PFSK-1 (cell line): ENCODE results near the gene LEFTY2.

Experiments used
- FOXP2 ChIP-seq: optimal IDR thresholded peaks from 2 replicates; pipeline ENCODE3; 2011; ENCODE audit warnings: borderline replicate concordance, control low read depth, inconsistent platforms; ENCODE audit not compliant: insufficient read depth; ENCODE audit errors: extremely low read length, extremely low read depth
- POLR2AphosphoS5 ChIP-seq: IDR thresholded peaks from 2 replicates; pipeline ENCODE4 v1.6.1; 2012; ENCODE audit warnings: low read depth, mild to moderate bottlenecking, control low read depth, low read length, moderate library complexity
- SIN3A ChIP-seq: IDR thresholded peaks from 2 replicates; pipeline ENCODE4 v1.6.1; 2012; ENCODE audit warnings: mild to moderate bottlenecking, low read length, moderate library complexity, borderline replicate concordance; ENCODE audit not compliant: insufficient read depth
- TAF1 ChIP-seq: IDR thresholded peaks from 2 replicates; pipeline ENCODE4 v1.6.1; 2012; ENCODE audit warnings: low read length, control low read depth, borderline replicate concordance; ENCODE audit not compliant: insufficient read depth
- TF ChIP-seq, protein P1 (sequence below), 2 experiments: IDR thresholded peaks; 2 replicates each; pipeline versions ENCODE4 v1.6.1 to v1.8.0; 2011 to 2012; ENCODE audit warnings: low read depth in 2 of 2, low read length in 2 of 2, control low read depth in 1 of 2, inconsistent platforms in 1 of 2, mild to moderate bottlenecking in 1 of 2, moderate library complexity in 1 of 2; ENCODE audit not compliant: insufficient read depth in 1 of 2

The LEFTY2 gene

DNA sequence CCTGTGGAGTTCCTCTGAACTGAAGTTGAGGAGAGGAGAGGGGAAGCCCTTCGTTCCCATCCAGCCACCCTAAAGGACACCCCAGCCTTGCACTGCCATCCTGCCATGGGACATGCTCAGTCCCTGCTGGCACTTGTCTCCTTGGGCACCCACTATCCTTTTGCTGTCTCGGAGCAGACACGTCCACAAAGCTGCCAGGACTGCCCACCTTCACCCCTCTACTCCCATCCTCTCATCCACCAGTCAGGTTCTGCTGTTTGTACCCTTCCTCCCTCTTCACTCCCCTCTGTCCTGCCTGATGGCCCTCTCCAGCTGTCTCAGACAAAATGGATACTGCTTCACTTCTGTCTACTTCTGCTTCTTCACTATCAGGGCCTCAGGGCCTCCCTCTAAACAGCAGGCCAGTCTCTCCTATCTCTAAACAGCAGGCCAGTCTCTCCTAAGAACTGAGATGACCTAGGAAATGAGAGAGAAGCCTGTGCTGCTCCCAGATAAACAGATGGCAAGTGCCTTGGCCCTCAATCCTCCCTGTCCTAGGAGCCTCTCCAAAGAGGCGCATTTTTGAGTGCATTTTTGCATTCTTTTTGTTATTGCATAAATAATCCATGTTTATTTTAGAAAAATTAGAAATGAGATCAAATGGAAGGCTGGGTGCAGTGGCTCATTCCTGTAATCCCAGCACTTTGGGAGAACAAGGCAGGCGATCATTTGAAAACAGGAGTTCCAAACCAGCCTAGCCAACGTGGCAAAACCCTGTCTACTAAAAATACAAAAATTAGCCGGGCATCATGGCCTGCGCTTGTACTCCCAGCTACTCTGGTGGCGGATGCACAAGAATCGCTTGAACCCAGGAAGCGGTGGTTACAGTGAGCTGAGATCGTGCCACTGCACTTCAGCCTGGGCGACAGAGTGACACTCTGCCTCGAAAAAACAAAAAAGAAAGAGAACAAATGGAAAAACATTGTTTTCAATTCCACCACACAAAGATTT lies 12.5 kb downstream of the LEFTY2 start:
- TF ChIP-seq FOXP2 (no peak), SIN3A (no peak), POLR2AphosphoS5 (no peak), TAF1 (no peak)
- TF ChIP-seq, protein P1, sequence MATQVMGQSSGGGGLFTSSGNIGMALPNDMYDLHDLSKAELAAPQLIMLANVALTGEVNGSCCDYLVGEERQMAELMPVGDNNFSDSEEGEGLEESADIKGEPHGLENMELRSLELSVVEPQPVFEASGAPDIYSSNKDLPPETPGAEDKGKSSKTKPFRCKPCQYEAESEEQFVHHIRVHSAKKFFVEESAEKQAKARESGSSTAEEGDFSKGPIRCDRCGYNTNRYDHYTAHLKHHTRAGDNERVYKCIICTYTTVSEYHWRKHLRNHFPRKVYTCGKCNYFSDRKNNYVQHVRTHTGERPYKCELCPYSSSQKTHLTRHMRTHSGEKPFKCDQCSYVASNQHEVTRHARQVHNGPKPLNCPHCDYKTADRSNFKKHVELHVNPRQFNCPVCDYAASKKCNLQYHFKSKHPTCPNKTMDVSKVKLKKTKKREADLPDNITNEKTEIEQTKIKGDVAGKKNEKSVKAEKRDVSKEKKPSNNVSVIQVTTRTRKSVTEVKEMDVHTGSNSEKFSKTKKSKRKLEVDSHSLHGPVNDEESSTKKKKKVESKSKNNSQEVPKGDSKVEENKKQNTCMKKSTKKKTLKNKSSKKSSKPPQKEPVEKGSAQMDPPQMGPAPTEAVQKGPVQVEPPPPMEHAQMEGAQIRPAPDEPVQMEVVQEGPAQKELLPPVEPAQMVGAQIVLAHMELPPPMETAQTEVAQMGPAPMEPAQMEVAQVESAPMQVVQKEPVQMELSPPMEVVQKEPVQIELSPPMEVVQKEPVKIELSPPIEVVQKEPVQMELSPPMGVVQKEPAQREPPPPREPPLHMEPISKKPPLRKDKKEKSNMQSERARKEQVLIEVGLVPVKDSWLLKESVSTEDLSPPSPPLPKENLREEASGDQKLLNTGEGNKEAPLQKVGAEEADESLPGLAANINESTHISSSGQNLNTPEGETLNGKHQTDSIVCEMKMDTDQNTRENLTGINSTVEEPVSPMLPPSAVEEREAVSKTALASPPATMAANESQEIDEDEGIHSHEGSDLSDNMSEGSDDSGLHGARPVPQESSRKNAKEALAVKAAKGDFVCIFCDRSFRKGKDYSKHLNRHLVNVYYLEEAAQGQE (IDR thresholded peaks at IDR 0.05; ENCODE audit: insufficient read depth in 1 of 2, low read depth in 2 of 2, low read length in 2 of 2), result no peak

- TF ChIP-seq POLR2AphosphoS5 (no peak), SIN3A (no peak), TAF1 (no peak), FOXP2 (no peak)
- TF ChIP-seq, protein P1 (IDR thresholded peaks at IDR 0.05; ENCODE audit: insufficient read depth in 1 of 2, low read depth in 2 of 2, low read length in 2 of 2), result no peak
Observed at GRCh38 chr1:225926551-225927113, 14.4 kb downstream of the LEFTY2 start.

GRCh38 chr1:225923692-225924555 lies 17.1 kb downstream of the LEFTY2 start, which contains the start of gene PYCR2:
PYCR2 (minus strand) TSS chr1:225924250; CDS start chr1:225924110, 140 bp downstream.
- TF ChIP-seq TAF1 (peak; percentile 70), SIN3A (peak; percentile 81; the same call in 1 of the 2 replicates), POLR2AphosphoS5 (peak; percentile 92), FOXP2 (no peak)
- TF ChIP-seq, protein P1 (IDR thresholded peaks at IDR 0.05; ENCODE audit: insufficient read depth in 1 of 2, low read depth in 2 of 2, low read length in 2 of 2), result peak in 1 of 2 experiments; percentile 71; a peak in 2 of 4 replicates

- no peak for TF ChIP-seq FOXP2
- TF ChIP-seq POLR2AphosphoS5, result no peak
- TF ChIP-seq, protein P1 (IDR thresholded peaks at IDR 0.05; ENCODE audit: insufficient read depth in 1 of 2, low read depth in 2 of 2, low read length in 2 of 2), result no peak
- no peak for TF ChIP-seq TAF1
- TF ChIP-seq SIN3A, result no peak
Observed at GRCh38 chr1:225923381-225923691, 17.7 kb downstream of the LEFTY2 start.
